ENCODE measurements around the gene ZDHHC11B.

ZDHHC11B gene

GRCh38 chr5:663436-664342, 120.8 kb downstream of the ZDHHC11B start:
- DNase-seq (ENCODE audit: low spot score): no peak
- TF ChIP-seq CTCF (IDR thresholded peaks at IDR 0.05; ENCODE audit: extremely low read depth, missing control alignments): no peak

GRCh38 chr5:662751-663435, 121.6 kb downstream of the ZDHHC11B start:
- DNase-seq (ENCODE audit: low spot score): no peak
- no peak for TF ChIP-seq CTCF (IDR thresholded peaks at IDR 0.05; ENCODE audit: extremely low read depth, missing control alignments)

- no peak for DNase-seq (ENCODE audit: low spot score)
- TF ChIP-seq CTCF (IDR thresholded peaks at IDR 0.05; ENCODE audit: extremely low read depth, missing control alignments): no peak
These were observed 122.4 kb downstream of the ZDHHC11B start for GRCh38 chr5:661891-662750.

- TF ChIP-seq CTCF (IDR thresholded peaks at IDR 0.05; ENCODE audit: extremely low read depth, missing control alignments): no peak
- no peak for DNase-seq (ENCODE audit: low spot score)
These were observed 124.0 kb downstream of the ZDHHC11B start for GRCh38 chr5:660491-661030.
